Stomach (tissue), 4 donors: ENCODE results near the gene GEMIN4.

ENCODE experiments used
- CTCF ChIP-seq, 7 experiments: fragments of 450-650 bp in 4 of 7; fragments of 200-600 bp in 3 of 7; sonication (generic) in 3 of 7; IDR thresholded peaks; one replicate each; pipeline ENCODE4 v1.5.1; 2016 to 2019; ENCODE audit warnings: antibody characterized with exemption in 7 of 7, control low read depth in 2 of 7, mild to moderate bottlenecking in 1 of 7
- POLR2A ChIP-seq, 4 donors: fragments of 450-650 bp; IDR thresholded peaks; one replicate each; pipeline ENCODE4 v1.6.1; 2016; ENCODE audit warnings: antibody characterized with exemption in 4 of 4, control low read depth in 2 of 4, mild to moderate bottlenecking in 1 of 4, moderate library complexity in 1 of 4

- TF ChIP-seq POLR2A (IDR thresholded peaks at IDR 0.05) (no peak), CTCF (IDR thresholded peaks at IDR 0.05) (no peak)
These were observed 23.2 kb downstream of the GEMIN4 start for GRCh38 chr17:728911-729310.
